ENCODE measurements around the gene ID4. TPM values are rescaled to one million over a fixed set of nuclear protein-coding genes. Genes with fewer than 3 reads are reported as not detected.
A peak's percentile ranks its signal among the peaks of the same experiment; 100 is the strongest.

Gene ID4
- total and polyA plus RNA-seq, 12 donors = 1.2 to 9.6 (median 3.1) TPM

GRCh38 chr6:19824058-19824807 lies 12.9 kb upstream of the ID4 start:
- Histone ChIP-seq H3K27me3 (no peaks in the 10 kb centered on the region), H3K4me3 (no peak overlapping the region), H3K27ac (no peak overlapping the region), H3K4me1 (no peaks in the 10 kb centered on the region), H3K9me3 (peaks cover 0 to 15% (median 0%) of the 10 kb centered on the region in 11 donors), H3K36me3 (no peaks in the 10 kb centered on the region)
- TF ChIP-seq, protein P1, sequence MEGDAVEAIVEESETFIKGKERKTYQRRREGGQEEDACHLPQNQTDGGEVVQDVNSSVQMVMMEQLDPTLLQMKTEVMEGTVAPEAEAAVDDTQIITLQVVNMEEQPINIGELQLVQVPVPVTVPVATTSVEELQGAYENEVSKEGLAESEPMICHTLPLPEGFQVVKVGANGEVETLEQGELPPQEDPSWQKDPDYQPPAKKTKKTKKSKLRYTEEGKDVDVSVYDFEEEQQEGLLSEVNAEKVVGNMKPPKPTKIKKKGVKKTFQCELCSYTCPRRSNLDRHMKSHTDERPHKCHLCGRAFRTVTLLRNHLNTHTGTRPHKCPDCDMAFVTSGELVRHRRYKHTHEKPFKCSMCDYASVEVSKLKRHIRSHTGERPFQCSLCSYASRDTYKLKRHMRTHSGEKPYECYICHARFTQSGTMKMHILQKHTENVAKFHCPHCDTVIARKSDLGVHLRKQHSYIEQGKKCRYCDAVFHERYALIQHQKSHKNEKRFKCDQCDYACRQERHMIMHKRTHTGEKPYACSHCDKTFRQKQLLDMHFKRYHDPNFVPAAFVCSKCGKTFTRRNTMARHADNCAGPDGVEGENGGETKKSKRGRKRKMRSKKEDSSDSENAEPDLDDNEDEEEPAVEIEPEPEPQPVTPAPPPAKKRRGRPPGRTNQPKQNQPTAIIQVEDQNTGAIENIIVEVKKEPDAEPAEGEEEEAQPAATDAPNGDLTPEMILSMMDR (IDR thresholded peaks at IDR 0.05) = no peak
- no peak for ATAC-seq
- 78 to 85% methylated on average over 6 of the region's 6 CpGs for WGBS, 2 donors
- intact Hi-C loops (cut with DNase I) = no loop called here
- DNase-seq = no peak

DNA sequence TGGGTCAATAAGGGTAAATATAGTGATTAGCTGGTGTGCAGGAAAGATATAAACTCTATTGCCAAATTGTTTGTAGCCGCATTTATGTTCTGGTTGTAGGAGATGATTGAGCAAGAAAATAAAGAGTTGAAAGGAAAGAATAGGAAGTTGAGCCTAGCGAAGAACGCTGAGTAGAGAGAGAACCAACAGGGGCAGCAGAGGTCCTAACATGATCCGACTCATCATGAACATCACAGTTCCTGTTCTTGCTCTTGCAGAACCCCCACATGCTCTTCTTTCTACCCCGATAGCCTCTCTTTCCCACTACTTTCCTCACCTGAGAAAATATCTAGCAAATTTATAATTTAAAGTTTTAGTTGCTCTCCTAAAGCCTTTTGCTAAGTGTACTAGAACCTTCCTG lies 9.9 kb upstream of the ID4 start:
- Histone ChIP-seq H3K4me1 (no peaks in the 10 kb centered on the region), H3K4me3 (no peak overlapping the region), H3K9me3 (peaks cover 0 to 15% (median 0%) of the 10 kb centered on the region in 11 donors), H3K27ac (no peak overlapping the region), H3K36me3 (no peaks in the 10 kb centered on the region), H3K27me3 (peaks cover 0 to 5% (median 0%) of the 10 kb centered on the region in 7 donors)
- intact Hi-C loops (cut with DNase I) = no loop called here
- TF ChIP-seq, protein P1 (IDR thresholded peaks at IDR 0.05) = no peak
- ATAC-seq (no peak), DNase-seq (no peak)
- 93 to 96% methylated on average over 5 of the region's 5 CpGs for WGBS, 2 donors

DNA sequence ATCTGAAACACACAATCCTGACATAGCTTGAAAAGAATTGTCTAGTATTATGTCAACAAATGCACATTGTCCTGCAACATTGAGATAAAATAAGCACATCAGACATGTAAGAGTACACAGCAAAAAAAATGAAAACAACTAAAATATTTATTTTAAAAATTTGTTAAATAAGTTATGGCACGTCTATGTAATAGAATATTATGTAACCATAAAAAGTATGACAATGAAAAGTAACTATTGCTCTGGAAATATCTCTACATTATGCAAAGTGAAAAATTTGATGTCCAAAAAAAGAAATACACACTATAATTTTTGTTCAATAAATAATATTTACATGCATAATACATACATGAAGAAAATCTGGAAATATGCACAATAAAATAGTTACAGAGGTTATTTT lies 9.3 kb upstream of the ID4 start:
- 85 to 86% methylated on average over 1 of the region's 1 CpG for WGBS, 2 donors
- TF ChIP-seq, protein P1 (IDR thresholded peaks at IDR 0.05) = no peak
- Histone ChIP-seq H3K27ac (no peak overlapping the region), H3K9me3 (peaks cover 0 to 15% (median 0%) of the 10 kb centered on the region in 11 donors), H3K4me1 (no peaks in the 10 kb centered on the region), H3K36me3 (no peaks in the 10 kb centered on the region), H3K4me3 (no peak overlapping the region), H3K27me3 (peaks cover 0 to 6% (median 0%) of the 10 kb centered on the region in 7 donors)
- ATAC-seq (no peak), DNase-seq (no peak)
- intact Hi-C loops (cut with DNase I) = no loop called here

- WGBS, 2 donors = 51 to 66% methylated on average over 2 of the region's 2 CpGs
- intact Hi-C loops (cut with DNase I) = no loop called here
- TF ChIP-seq, protein P1 (IDR thresholded peaks at IDR 0.05) = no peak
- H3K27me3 ChIP-seq = peaks cover 0 to 18% (median 0%) of the 10 kb centered on the region in 7 donors
- H3K9me3 ChIP-seq = peaks cover 0 to 15% (median 0%) of the 10 kb centered on the region in 11 donors
- DNase-seq (no peak), ATAC-seq (peak in 2 of 8 donors; percentile 34 to 39)
- no peaks in the 10 kb centered on the region for H3K4me1 ChIP-seq
- H3K4me3 ChIP-seq = no peak overlapping the region
- H3K36me3 ChIP-seq = no peaks in the 10 kb centered on the region
- H3K27ac ChIP-seq = no peak overlapping the region
Measured at GRCh38 chr6:19830171-19830570, 7.0 kb upstream of the ID4 start.
